Measurements from ENCODE around the gene NRIP1. TPM values are rescaled to one million over a fixed set of nuclear protein-coding genes. Genes with fewer than 3 reads are reported as not detected.
"Not testable (repeated sequence)": the region's sequence is repeated elsewhere in the genome, so short reads cannot be mapped to it uniquely, and the experiment has no call there.

NRIP1 gene
- total RNA-seq, 1 donor from 2014 or later: 104 TPM

DNA sequence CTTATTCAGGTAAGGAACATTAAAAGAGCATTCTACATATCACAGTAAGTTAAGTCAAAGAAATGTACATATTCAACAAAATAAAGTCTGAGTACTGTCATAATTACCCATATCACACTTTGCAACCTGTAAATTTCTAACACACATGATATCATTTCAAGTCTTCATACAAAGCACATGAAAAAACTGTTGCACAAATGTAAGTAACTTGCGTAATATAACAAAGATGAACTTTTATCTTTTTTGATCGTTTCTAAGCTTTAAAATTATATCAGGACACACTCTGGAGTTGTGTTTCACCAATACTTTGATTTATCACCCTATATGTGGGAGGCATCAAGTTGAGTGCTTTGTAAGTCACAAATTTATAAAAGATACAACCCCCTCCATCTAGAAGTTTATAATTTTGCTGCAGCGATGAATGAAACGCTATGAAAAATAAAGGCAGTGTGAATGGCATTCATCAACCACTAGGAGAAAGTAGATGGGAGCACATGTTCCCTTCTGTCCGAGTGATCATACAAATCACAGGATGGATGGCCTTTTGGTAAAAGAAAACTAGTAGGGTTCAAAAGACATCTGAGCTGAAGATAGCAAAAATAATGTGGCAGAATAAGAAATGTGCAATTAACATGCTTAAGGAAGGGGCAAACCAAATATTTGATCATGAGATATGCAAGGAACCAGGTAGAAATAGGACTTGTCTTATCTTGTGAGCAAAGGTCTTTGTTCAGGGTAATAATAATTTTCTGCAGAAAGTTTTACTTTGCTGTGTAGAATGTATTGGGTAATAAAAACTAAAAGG lies 27.5 kb downstream of the NRIP1 start:
- Mint-ChIP-seq H3K4me1 (peaks cover 19% of the 10 kb centered on the region), H3K36me3 (peaks cover 31% of the 10 kb centered on the region), H3K9me3 (peaks cover 5% of the 10 kb centered on the region), H3K27me3 (ENCODE audit: low read depth) (no peaks in the 10 kb centered on the region), H3K4me3 (no peak overlapping the region), H3K27ac (no peak overlapping the region)
- no peak for DNase-seq (ENCODE audit: low spot score in 2 of 2, unreplicated experiment in 2 of 2)
- TF ChIP-seq, protein P1, sequence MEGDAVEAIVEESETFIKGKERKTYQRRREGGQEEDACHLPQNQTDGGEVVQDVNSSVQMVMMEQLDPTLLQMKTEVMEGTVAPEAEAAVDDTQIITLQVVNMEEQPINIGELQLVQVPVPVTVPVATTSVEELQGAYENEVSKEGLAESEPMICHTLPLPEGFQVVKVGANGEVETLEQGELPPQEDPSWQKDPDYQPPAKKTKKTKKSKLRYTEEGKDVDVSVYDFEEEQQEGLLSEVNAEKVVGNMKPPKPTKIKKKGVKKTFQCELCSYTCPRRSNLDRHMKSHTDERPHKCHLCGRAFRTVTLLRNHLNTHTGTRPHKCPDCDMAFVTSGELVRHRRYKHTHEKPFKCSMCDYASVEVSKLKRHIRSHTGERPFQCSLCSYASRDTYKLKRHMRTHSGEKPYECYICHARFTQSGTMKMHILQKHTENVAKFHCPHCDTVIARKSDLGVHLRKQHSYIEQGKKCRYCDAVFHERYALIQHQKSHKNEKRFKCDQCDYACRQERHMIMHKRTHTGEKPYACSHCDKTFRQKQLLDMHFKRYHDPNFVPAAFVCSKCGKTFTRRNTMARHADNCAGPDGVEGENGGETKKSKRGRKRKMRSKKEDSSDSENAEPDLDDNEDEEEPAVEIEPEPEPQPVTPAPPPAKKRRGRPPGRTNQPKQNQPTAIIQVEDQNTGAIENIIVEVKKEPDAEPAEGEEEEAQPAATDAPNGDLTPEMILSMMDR (IDR thresholded peaks at IDR 0.05; ENCODE audit: unreplicated experiment): no peak

DNA sequence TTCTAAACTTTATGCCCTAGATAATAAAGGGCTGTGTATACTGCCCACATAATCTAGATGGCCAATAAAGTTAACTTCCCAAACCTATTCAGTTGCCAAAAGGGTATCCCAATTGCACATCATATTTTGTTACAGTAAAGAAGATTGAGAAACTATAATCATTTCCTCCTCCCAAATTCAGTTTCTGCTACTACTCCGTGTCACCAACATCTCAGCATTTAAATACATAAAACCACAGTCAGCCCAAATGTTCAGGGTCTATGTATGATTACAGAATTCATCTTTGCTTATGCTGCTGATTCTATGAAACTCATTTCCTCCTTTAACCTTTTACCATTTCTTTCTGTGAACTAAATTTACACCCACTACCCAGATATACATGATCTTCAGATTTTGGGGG lies 28.6 kb downstream of the NRIP1 start:
- no peak for DNase-seq (ENCODE audit: low spot score in 2 of 2, unreplicated experiment in 2 of 2)
- H3K9me3 Mint-ChIP-seq: peaks cover 8% of the 10 kb centered on the region
- H3K27ac Mint-ChIP-seq: peak overlapping the region; percentile 47
- H3K27me3 Mint-ChIP-seq (ENCODE audit: low read depth): no peaks in the 10 kb centered on the region
- H3K4me1 Mint-ChIP-seq: peaks cover 19% of the 10 kb centered on the region
- H3K4me3 Mint-ChIP-seq: no peak overlapping the region
- TF ChIP-seq, protein P1 (IDR thresholded peaks at IDR 0.05; ENCODE audit: unreplicated experiment): no peak
- peaks cover 33% of the 10 kb centered on the region for H3K36me3 Mint-ChIP-seq

DNA sequence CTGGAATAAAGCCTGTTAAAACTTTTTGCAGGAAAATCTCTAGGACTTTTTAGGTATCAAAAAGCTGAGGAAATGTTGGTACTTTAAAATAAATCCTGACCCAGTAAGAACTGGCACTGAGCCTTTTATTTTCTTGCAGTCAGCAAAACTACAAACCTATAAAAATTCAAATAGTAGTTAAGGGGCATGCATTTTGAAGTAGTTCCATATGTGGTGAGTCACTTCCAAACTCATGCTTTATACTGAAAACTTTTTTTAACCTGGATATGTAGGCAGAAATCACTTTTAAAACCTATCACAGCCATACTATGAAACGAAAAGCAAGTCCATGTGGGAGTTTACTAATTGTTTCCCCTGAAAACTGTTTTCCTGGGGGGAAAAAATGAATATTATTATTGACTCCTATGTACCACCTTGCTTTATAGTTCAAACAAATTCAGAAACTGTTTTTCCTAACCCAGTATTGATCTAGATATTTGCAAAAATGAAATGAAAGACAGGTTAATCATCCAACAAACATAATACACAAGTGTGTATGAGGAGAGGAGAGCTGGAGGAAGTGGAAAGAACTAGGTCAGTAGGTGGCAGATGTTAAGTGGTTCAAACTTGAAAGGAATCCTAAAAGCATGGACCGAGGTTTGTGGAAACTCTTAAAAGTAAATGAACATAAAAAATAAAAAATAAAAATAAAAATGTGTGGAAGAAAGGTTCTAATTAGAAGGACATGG lies 30.5 kb downstream of the NRIP1 start:
- no peaks in the 10 kb centered on the region for H3K27me3 Mint-ChIP-seq (ENCODE audit: low read depth)
- TF ChIP-seq, protein P1 (IDR thresholded peaks at IDR 0.05; ENCODE audit: unreplicated experiment): no peak
- peaks cover 19% of the 10 kb centered on the region for H3K4me1 Mint-ChIP-seq
- H3K27ac Mint-ChIP-seq: peak overlapping the region; percentile 88
- DNase-seq (ENCODE audit: low spot score in 2 of 2, unreplicated experiment in 2 of 2): no peak
- H3K36me3 Mint-ChIP-seq: peaks cover 31% of the 10 kb centered on the region
- peaks cover 6% of the 10 kb centered on the region for H3K9me3 Mint-ChIP-seq
- no peak overlapping the region for H3K4me3 Mint-ChIP-seq

DNA sequence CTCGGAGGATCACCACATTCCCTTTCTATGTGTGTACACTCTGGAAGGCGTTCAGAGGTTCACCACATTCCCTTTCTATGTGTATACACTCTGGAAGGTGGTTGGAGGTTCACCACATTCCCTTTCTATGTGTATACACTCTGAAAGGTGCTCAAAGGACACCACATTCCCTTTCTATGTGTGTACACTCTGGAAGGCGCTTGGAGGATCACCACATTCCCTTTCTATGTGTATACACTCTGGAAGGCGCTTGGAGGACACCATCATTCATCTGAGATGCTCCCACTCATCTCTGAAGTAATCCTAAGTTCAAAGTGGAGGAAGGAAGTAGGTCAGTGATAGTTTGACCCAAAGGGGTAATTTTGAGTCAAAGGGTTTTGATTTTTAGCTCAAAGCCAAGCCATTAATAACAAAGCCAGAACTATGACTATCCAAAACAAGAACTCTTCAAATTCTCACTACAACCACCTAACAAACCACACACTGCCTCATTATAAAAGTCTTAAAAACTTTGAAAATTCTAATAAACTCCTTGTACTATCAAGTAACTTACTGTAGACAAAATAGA lies 32.9 kb downstream of the NRIP1 start:
- Mint-ChIP-seq H3K9me3 (peaks cover 6% of the 10 kb centered on the region), H3K36me3 (peaks cover 17% of the 10 kb centered on the region), H3K4me3 (no peak overlapping the region), H3K27ac (no peak overlapping the region), H3K4me1 (peaks cover 28% of the 10 kb centered on the region), H3K27me3 (ENCODE audit: low read depth) (no peaks in the 10 kb centered on the region)
- DNase-seq (ENCODE audit: low spot score in 2 of 2, unreplicated experiment in 2 of 2): no peak
- TF ChIP-seq, protein P1 (IDR thresholded peaks at IDR 0.05; ENCODE audit: unreplicated experiment): no peak

DNA sequence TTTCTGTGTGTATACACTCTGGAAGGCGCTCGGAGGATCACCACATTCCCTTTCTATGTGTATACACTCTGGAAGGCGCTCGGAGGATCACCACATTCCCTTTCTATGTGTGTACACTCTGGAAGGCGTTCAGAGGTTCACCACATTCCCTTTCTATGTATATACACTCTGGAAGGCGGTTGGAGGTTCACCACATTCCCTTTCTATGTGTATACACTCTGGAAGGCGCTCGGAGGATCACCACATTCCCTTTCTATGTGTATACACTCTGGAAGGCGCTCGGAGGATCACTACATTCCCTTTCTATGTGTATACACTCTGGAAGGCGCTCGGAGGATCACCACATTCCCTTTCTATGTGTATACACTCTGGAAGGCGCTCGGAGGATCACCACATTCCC lies 33.4 kb downstream of the NRIP1 start:
- Mint-ChIP-seq H3K4me1 (peaks cover 28% of the 10 kb centered on the region), H3K36me3 (peaks cover 17% of the 10 kb centered on the region)
- DNase-seq (ENCODE audit: low spot score in 2 of 2, unreplicated experiment in 2 of 2); H3K4me3 Mint-ChIP-seq; H3K9me3 Mint-ChIP-seq; H3K27ac Mint-ChIP-seq; H3K27me3 Mint-ChIP-seq (ENCODE audit: low read depth): not testable (repeated sequence)

DNA sequence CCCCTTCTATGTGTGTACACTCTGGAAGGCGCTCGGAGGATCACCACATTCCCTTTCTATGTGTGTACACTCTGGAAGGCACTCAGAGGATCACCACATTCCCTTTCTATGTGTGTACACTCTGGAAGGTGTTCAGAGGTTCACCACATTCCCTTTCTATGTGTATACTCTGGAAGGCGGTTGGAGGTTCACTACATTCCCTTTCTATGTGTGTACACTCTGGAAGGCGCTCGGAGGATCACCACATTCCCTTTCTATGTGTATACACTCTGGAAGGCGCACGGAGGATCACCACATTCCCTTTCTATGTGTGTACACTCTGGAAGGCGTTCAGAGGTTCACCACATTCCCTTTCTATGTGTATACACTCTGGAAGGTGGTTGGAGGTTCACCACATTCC lies 33.9 kb downstream of the NRIP1 start:
- not testable (repeated sequence) for H3K9me3 Mint-ChIP-seq; H3K27ac Mint-ChIP-seq; H3K27me3 Mint-ChIP-seq (ENCODE audit: low read depth); DNase-seq (ENCODE audit: low spot score in 2 of 2, unreplicated experiment in 2 of 2); H3K4me3 Mint-ChIP-seq
- H3K36me3 Mint-ChIP-seq: peaks cover 17% of the 10 kb centered on the region
- peaks cover 26% of the 10 kb centered on the region for H3K4me1 Mint-ChIP-seq

Measured in mesothelial cell of epicardium (in vitro differentiated cells).